ENCODE measurements around the gene CSNK1A1. TPM values are rescaled to one million over a fixed set of nuclear protein-coding genes. Genes with fewer than 3 reads are reported as not detected.

Gene CSNK1A1
- total RNA-seq, 4 donors from 2014 or later = 101 to 326 (median 205) TPM

- intact Hi-C loops (cut with DNase I; ENCODE audit: low total_unique reads) = loop anchor here (5.0 kb wide), 1 partner anchor 108 kb away; no protein-coding TSS in a partner anchor
- peak overlapping the region; percentile 90 to 96 for H3K4me3 ChIP-seq
- H3K9me3 ChIP-seq = no peaks in the 10 kb centered on the region
- peaks cover 4% of the 10 kb centered on the region in 2 donors for H3K4me1 ChIP-seq
- TF ChIP-seq CTCF (IDR thresholded peaks at IDR 0.05) = no peak
- no peak for TF ChIP-seq POLR2A (IDR thresholded peaks at IDR 0.05)
- DNase-seq = no peak
- H3K36me3 ChIP-seq = no peaks in the 10 kb centered on the region
- H3K27me3 ChIP-seq = no peaks in the 10 kb centered on the region
- H3K27ac ChIP-seq = peak overlapping the region; percentile 98 to 99
Observed at GRCh38 chr5:149550268-149550583, 1.0 kb downstream of the CSNK1A1 start.

DNA sequence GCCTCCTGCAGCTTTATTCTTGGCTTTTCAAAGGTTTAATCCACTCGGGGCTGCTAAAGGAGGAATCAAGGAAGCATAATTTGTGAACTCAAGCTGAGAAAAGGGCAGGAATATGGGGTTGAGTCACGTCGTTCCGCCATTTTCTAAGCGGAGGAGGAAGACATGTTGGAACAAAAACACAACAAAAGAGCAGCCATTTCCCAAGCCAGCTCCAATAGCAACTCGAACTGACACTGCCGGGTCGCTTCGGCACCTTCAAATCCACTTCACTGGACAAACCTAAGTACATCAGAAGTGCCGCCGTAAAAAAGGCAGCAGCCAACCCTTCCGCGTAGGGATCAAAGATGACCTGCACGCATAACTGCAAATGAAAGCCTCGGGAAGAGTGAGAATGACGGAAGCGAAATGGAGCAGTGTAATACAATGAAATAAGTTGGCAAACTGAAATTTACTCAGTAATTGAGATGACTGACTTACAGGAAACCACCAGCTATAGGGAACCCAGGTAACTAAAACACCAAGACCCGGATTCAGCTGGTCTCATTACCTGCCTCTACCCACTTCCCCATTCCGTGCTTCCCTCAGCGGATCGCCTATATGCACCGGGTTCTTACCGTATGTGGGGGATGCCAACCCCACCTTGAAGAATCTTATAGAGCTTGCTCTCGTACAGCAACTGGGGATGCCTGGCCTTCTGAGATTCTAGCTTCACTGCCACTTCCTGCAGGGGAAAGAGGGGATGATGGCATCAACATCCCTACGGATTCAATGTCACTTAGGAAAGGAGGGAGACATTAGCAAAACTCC lies 1.6 kb downstream of the CSNK1A1 start:
- DNase-seq = no peak
- intact Hi-C loops (cut with DNase I; ENCODE audit: low total_unique reads) = loop anchor here (5.0 kb wide), 1 partner anchor 107 kb away; no protein-coding TSS in a partner anchor
- Histone ChIP-seq H3K4me1 (peaks cover 4 to 5% of the 10 kb centered on the region in 2 donors), H3K9me3 (no peaks in the 10 kb centered on the region), H3K27me3 (no peaks in the 10 kb centered on the region), H3K27ac (peak overlapping the region; percentile 98 to 99), H3K4me3 (peak overlapping the region; percentile 90 to 96), H3K36me3 (no peaks in the 10 kb centered on the region)
- TF ChIP-seq POLR2A (IDR thresholded peaks at IDR 0.05) (no peak), CTCF (IDR thresholded peaks at IDR 0.05) (peak in 1 of 4 experiments; percentile 14)

- no peaks in the 10 kb centered on the region for H3K27me3 ChIP-seq
- intact Hi-C loops (cut with DNase I; ENCODE audit: low total_unique reads) = no loop called here
- no peaks in the 10 kb centered on the region for H3K9me3 ChIP-seq
- no peak for DNase-seq
- peak overlapping the region in 1 of 2 donors; percentile 99 for H3K27ac ChIP-seq
- no peak overlapping the region for H3K4me3 ChIP-seq
- H3K36me3 ChIP-seq = no peaks in the 10 kb centered on the region
- no peak for TF ChIP-seq POLR2A (IDR thresholded peaks at IDR 0.05)
- TF ChIP-seq CTCF (IDR thresholded peaks at IDR 0.05) = no peak
- peaks cover 4 to 7% of the 10 kb centered on the region in 2 donors for H3K4me1 ChIP-seq
Observed at GRCh38 chr5:149546974-149547373, 4.3 kb downstream of the CSNK1A1 start.

- Histone ChIP-seq H3K36me3 (no peaks in the 10 kb centered on the region), H3K27ac (no peak overlapping the region), H3K4me1 (peaks cover 4 to 8% of the 10 kb centered on the region in 2 donors), H3K9me3 (no peaks in the 10 kb centered on the region), H3K4me3 (no peak overlapping the region), H3K27me3 (no peaks in the 10 kb centered on the region)
- no peak for TF ChIP-seq POLR2A (IDR thresholded peaks at IDR 0.05)
- TF ChIP-seq CTCF (IDR thresholded peaks at IDR 0.05) = no peak
- DNase-seq = no peak
- intact Hi-C loops (cut with DNase I; ENCODE audit: low total_unique reads) = no loop called here
Observed at GRCh38 chr5:149545327-149545726, 5.9 kb downstream of the CSNK1A1 start.

- peaks cover 5 to 8% of the 10 kb centered on the region in 2 donors for H3K4me1 ChIP-seq
- H3K9me3 ChIP-seq = no peaks in the 10 kb centered on the region
- TF ChIP-seq POLR2A (IDR thresholded peaks at IDR 0.05) = no peak
- no peak for TF ChIP-seq CTCF (IDR thresholded peaks at IDR 0.05)
- intact Hi-C loops (cut with DNase I; ENCODE audit: low total_unique reads) = no loop called here
- no peaks in the 10 kb centered on the region for H3K36me3 ChIP-seq
- H3K27me3 ChIP-seq = no peaks in the 10 kb centered on the region
- no peak overlapping the region for H3K4me3 ChIP-seq
- peak overlapping the region in 1 of 2 donors; percentile 60 for H3K27ac ChIP-seq
- no peak for DNase-seq
Observed at GRCh38 chr5:149544028-149544420, 7.2 kb downstream of the CSNK1A1 start.

Data from uterus (tissue), 4 donors.